ENCODE data around the gene XAB2. TPM values are rescaled to one million over a fixed set of nuclear protein-coding genes. Genes with fewer than 3 reads are reported as not detected.

XAB2 gene
- total and polyA plus RNA-seq, 12 donors: 7.1 to 121 (median 44.3) TPM

- Histone ChIP-seq H3K27ac (no peak overlapping the region), H3K36me3 (replicated peaks in 1 of 2) (no peaks in the 10 kb centered on the region), H3K4me3 (no peak overlapping the region), H3K27me3 (no peaks in the 10 kb centered on the region), H3K9me3 (replicated peaks in 1 of 3) (no peaks in the 10 kb centered on the region), H3K4me1 (replicated peaks in 1 of 2) (no peaks in the 10 kb centered on the region)
- intact Hi-C loops (cut with DNase I): no loop called here
- DNase-seq: no peak
- WGBS, 4 donors: 90 to 97% (median 94%) methylated on average over 8 of the region's 8 CpGs
- no peak for TF ChIP-seq CTCF (IDR thresholded peaks at IDR 0.05)
- no peak for TF ChIP-seq POLR2A (IDR thresholded peaks at IDR 0.05)
These were observed 13.7 kb upstream of the XAB2 start for GRCh38 chr19:7643031-7643415.

GRCh38 chr19:7642295-7643030 lies 13.1 kb upstream of the XAB2 start:
- H3K4me3 ChIP-seq: no peak overlapping the region
- H3K27me3 ChIP-seq: no peaks in the 10 kb centered on the region
- TF ChIP-seq POLR2A (IDR thresholded peaks at IDR 0.05): no peak
- TF ChIP-seq CTCF (IDR thresholded peaks at IDR 0.05): no peak
- H3K27ac ChIP-seq: no peak overlapping the region
- H3K9me3 ChIP-seq (replicated peaks in 1 of 3): no peaks in the 10 kb centered on the region
- WGBS, 4 donors: 80 to 91% (median 83%) methylated on average over 12 to 27 of the region's 27 CpGs
- no peaks in the 10 kb centered on the region for H3K4me1 ChIP-seq (replicated peaks in 1 of 2)
- H3K36me3 ChIP-seq (replicated peaks in 1 of 2): no peaks in the 10 kb centered on the region
- intact Hi-C loops (cut with DNase I): no loop called here
- DNase-seq: peak in 1 of 7 donors; percentile 17

- TF ChIP-seq CTCF (IDR thresholded peaks at IDR 0.05) (no peak), POLR2A (IDR thresholded peaks at IDR 0.05) (no peak)
- no peaks in the 10 kb centered on the region for H3K9me3 ChIP-seq (replicated peaks in 1 of 3)
- intact Hi-C loops (cut with DNase I): no loop called here
- no peak overlapping the region for H3K27ac ChIP-seq
- H3K36me3 ChIP-seq (replicated peaks in 1 of 2): no peaks in the 10 kb centered on the region
- no peak overlapping the region for H3K4me3 ChIP-seq
- H3K4me1 ChIP-seq (replicated peaks in 1 of 2): peaks cover 1 to 2% of the 10 kb centered on the region in 2 donors
- WGBS, 4 donors: 83 to 89% (median 88%) methylated on average over 25 to 43 of the region's 43 CpGs
- DNase-seq: no peak
- H3K27me3 ChIP-seq: no peaks in the 10 kb centered on the region
These were observed 12.2 kb upstream of the XAB2 start for GRCh38 chr19:7641290-7642276.

- no peak for TF ChIP-seq POLR2A (IDR thresholded peaks at IDR 0.05)
- TF ChIP-seq CTCF (IDR thresholded peaks at IDR 0.05): no peak
- Histone ChIP-seq H3K9me3 (replicated peaks in 1 of 3) (no peaks in the 10 kb centered on the region), H3K36me3 (replicated peaks in 1 of 2) (no peaks in the 10 kb centered on the region), H3K27ac (no peak overlapping the region), H3K4me3 (no peak overlapping the region), H3K27me3 (no peaks in the 10 kb centered on the region), H3K4me1 (replicated peaks in 1 of 2) (peaks cover 3% of the 10 kb centered on the region in 2 donors)
- WGBS, 4 donors: 88 to 99% (median 92%) methylated on average over 6 to 11 of the region's 11 CpGs
- intact Hi-C loops (cut with DNase I): no loop called here
- no peak for DNase-seq
These were observed 11.5 kb upstream of the XAB2 start for GRCh38 chr19:7640803-7641202.

Measured in adrenal gland (tissue), 12 donors.